ENCODE data around the gene PIWIL4.

DNA sequence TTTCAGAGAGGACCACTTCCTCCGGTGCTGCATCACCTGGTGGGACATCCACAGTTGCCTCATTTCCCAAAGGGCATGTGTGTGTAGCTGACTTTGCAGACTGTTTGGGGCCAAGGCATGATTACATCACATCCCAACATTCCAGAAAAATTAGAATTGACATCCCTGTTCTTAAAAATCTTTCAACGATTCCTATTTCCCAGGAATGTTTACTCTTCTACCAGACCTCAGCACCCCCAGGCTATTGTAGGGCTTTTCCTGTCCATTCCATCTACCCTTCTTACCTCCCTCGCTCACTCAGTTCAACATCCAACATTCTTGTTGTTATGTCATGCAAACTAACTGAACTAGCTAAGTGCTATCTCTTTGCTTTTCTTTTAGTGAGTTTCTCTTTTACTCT, 37.3 kb downstream of the PIWIL4 start:
- TF ChIP-seq, protein P1, sequence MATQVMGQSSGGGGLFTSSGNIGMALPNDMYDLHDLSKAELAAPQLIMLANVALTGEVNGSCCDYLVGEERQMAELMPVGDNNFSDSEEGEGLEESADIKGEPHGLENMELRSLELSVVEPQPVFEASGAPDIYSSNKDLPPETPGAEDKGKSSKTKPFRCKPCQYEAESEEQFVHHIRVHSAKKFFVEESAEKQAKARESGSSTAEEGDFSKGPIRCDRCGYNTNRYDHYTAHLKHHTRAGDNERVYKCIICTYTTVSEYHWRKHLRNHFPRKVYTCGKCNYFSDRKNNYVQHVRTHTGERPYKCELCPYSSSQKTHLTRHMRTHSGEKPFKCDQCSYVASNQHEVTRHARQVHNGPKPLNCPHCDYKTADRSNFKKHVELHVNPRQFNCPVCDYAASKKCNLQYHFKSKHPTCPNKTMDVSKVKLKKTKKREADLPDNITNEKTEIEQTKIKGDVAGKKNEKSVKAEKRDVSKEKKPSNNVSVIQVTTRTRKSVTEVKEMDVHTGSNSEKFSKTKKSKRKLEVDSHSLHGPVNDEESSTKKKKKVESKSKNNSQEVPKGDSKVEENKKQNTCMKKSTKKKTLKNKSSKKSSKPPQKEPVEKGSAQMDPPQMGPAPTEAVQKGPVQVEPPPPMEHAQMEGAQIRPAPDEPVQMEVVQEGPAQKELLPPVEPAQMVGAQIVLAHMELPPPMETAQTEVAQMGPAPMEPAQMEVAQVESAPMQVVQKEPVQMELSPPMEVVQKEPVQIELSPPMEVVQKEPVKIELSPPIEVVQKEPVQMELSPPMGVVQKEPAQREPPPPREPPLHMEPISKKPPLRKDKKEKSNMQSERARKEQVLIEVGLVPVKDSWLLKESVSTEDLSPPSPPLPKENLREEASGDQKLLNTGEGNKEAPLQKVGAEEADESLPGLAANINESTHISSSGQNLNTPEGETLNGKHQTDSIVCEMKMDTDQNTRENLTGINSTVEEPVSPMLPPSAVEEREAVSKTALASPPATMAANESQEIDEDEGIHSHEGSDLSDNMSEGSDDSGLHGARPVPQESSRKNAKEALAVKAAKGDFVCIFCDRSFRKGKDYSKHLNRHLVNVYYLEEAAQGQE (IDR thresholded peaks at IDR 0.05; ENCODE audit: borderline replicate concordance): no peak
- TF ChIP-seq, protein P2, sequence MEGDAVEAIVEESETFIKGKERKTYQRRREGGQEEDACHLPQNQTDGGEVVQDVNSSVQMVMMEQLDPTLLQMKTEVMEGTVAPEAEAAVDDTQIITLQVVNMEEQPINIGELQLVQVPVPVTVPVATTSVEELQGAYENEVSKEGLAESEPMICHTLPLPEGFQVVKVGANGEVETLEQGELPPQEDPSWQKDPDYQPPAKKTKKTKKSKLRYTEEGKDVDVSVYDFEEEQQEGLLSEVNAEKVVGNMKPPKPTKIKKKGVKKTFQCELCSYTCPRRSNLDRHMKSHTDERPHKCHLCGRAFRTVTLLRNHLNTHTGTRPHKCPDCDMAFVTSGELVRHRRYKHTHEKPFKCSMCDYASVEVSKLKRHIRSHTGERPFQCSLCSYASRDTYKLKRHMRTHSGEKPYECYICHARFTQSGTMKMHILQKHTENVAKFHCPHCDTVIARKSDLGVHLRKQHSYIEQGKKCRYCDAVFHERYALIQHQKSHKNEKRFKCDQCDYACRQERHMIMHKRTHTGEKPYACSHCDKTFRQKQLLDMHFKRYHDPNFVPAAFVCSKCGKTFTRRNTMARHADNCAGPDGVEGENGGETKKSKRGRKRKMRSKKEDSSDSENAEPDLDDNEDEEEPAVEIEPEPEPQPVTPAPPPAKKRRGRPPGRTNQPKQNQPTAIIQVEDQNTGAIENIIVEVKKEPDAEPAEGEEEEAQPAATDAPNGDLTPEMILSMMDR (IDR thresholded peaks at IDR 0.05; ENCODE audit: poor library complexity, severe bottlenecking): no peak
- TF ChIP-seq EP300 (conservative IDR thresholded peaks at IDR 0.05; ENCODE audit: poor library complexity, severe bottlenecking): no peak
- TF ChIP-seq TAF1 (IDR thresholded peaks at IDR 0.05; ENCODE audit: low read depth): no peak
- TF ChIP-seq EZH2 (IDR thresholded peaks at IDR 0.05; ENCODE audit: borderline replicate concordance, insufficient read depth, low read length, poor library complexity, severe bottlenecking): no peak
- no peak for TF ChIP-seq POLR2AphosphoS5 (IDR thresholded peaks at IDR 0.05)
- no peak for TF ChIP-seq MXI1 (conservative IDR thresholded peaks at IDR 0.05; ENCODE audit: poor library complexity, severe bottlenecking)
- no peak for TF ChIP-seq SMC3 (conservative IDR thresholded peaks at IDR 0.05; ENCODE audit: poor library complexity)
